SK-N-SH (cell line): Measurements from ENCODE around the gene TGFA. TPM values are rescaled to one million over a fixed set of nuclear protein-coding genes. Genes with fewer than 3 reads are reported as not detected.

Experiments used
- CTCF ChIA-PET: fragments of 300-600, 350-600 bp; formaldehyde crosslinking; extraction: SDS; loops from one replicate; lab custom pipeline; 2021; lab: Yijun Ruan, JAX
- POLR2A ChIA-PET: fragments of 350-600 bp; sonication (Branson Sonifier 250); formaldehyde crosslinking; extraction: SDS; loops from one replicate; lab custom pipeline; 2020; ENCODE audit warnings: antibody characterized with exemption, inconsistent platforms; lab: Yijun Ruan, JAX
- DNase-seq: peaks from one replicate; pipeline ENCODE4 v3.0.0; 2012
- H2AFZ ChIP-seq: fragments of 200-600 bp; sonication (generic); 2 replicates; pipeline ENCODE4 v1.8.1; 2016; ENCODE audit warnings: antibody characterized with exemption, mild to moderate bottlenecking, low read depth
- H3F3A ChIP-seq: fragments of 200-600 bp; sonication (generic); replicated peaks from 2 replicates; pipeline ENCODE3; 2016; ENCODE audit warnings: antibody characterized with exemption, mild to moderate bottlenecking; ENCODE audit not compliant: insufficient read depth
- H3K27ac ChIP-seq, 2 experiments: fragments of 200-500 bp in 1 of 2; fragments of 200-600 bp in 1 of 2; sonication (Bioruptor generic) in 1 of 2; sonication (generic), shearing (Covaris generic) in 1 of 2; 2 replicates each; pipeline versions ENCODE4 v1.5.1 to v1.6.1; 2014 to 2016; ENCODE audit warnings: low read depth in 2 of 2, inconsistent platforms in 1 of 2, low read length in 1 of 2, mild to moderate bottlenecking in 1 of 2, mixed read lengths in 1 of 2
- H3K27me3 ChIP-seq: fragments of 200-600 bp; sonication (generic), shearing (Covaris generic); 2 replicates; pipeline ENCODE4 v1.6.1; 2016; ENCODE audit warnings: mixed run types; ENCODE audit not compliant: insufficient read depth
- H3K36me3 ChIP-seq, 2 experiments: fragments of 200-500 bp in 1 of 2; fragments of 200-600 bp in 1 of 2; sonication (Bioruptor generic) in 1 of 2; sonication (generic) in 1 of 2; replicated peaks in 1 of 2; 2 replicates each; pipeline versions ENCODE3 to v1.5.1; 2014 to 2016; ENCODE audit warnings: low read length in 1 of 2, mild to moderate bottlenecking in 1 of 2; ENCODE audit not compliant: insufficient read depth in 2 of 2, control insufficient read depth in 1 of 2
- H3K4me1 ChIP-seq, 2 experiments: fragments of 200-500 bp in 1 of 2; fragments of 200-600 bp in 1 of 2; sonication (Bioruptor generic) in 1 of 2; sonication (generic), shearing (Covaris generic) in 1 of 2; 2 replicates each; pipeline versions ENCODE4 v1.5.1 to v1.6.1; 2014 to 2016; ENCODE audit warnings: low read depth in 1 of 2, low read length in 1 of 2, mixed run types in 1 of 2; ENCODE audit not compliant: insufficient read depth in 2 of 2, control insufficient read depth in 1 of 2
- H3K4me2 ChIP-seq: fragments of 200-600 bp; sonication (generic), shearing (Covaris generic); 2 replicates; pipeline ENCODE4 v1.6.1; 2017; ENCODE audit warnings: mixed run types
- H3K4me3 ChIP-seq, 2 experiments: fragments of 200-500 bp in 1 of 2; fragments of 200-600 bp in 1 of 2; sonication (Bioruptor generic) in 1 of 2; sonication (generic), shearing (Covaris generic) in 1 of 2; 2 replicates each; pipeline versions ENCODE4 v1.5.1 to v1.8.1; 2014 to 2016; ENCODE audit warnings: low read depth in 2 of 2, inconsistent platforms in 1 of 2, low read length in 1 of 2, mild to moderate bottlenecking in 1 of 2, mixed read lengths in 1 of 2, moderate library complexity in 1 of 2
- H3K79me2 ChIP-seq: fragments of 200-600 bp; sonication (generic); 2 replicates; pipeline ENCODE4 v1.8.1; 2017; ENCODE audit warnings: mild to moderate bottlenecking; ENCODE audit not compliant: insufficient read depth
- H3K9ac ChIP-seq: fragments of 200-600 bp; sonication (generic); 2 replicates; pipeline ENCODE4 v1.6.1; 2017; ENCODE audit warnings: mixed run types
- H3K9me2 ChIP-seq: fragments of 200-600 bp; sonication (generic); 2 replicates; pipeline ENCODE4 v1.6.1; 2017; ENCODE audit warnings: mixed run types
- H3K9me3 ChIP-seq: fragments of 200-600 bp; sonication (generic); 2 replicates; pipeline ENCODE4 v1.6.1; 2017; ENCODE audit warnings: mixed run types, mild to moderate bottlenecking, moderate library complexity
- H4K20me1 ChIP-seq: fragments of 200-600 bp; sonication (generic); 2 replicates; pipeline ENCODE4 v1.6.1; 2017; ENCODE audit warnings: mild to moderate bottlenecking, mixed run types; ENCODE audit not compliant: insufficient read depth
- CHD2 ChIP-seq: fragments of 150-350 bp; IDR thresholded peaks from 2 replicates; pipeline ENCODE4 v1.6.1; 2018; ENCODE audit warnings: low read length; ENCODE audit not compliant: partially characterized antibody
- EZH2phosphoT487 ChIP-seq: fragments of 200-600 bp; sonication (generic); IDR thresholded peaks from 2 replicates; pipeline ENCODE4 v1.6.1; 2017; ENCODE audit warnings: low read depth, mixed run types, mild to moderate bottlenecking, antibody characterized with exemption, moderate library complexity, borderline replicate concordance
- FOSL2 ChIP-seq: IDR thresholded peaks from 2 replicates; pipeline ENCODE4 v1.4.0; 2012; ENCODE audit warnings: low read depth, mild to moderate bottlenecking, moderate library complexity, borderline replicate concordance
- FOXJ3 ChIP-seq: sonication (generic); formaldehyde crosslinking; IDR thresholded peaks from 2 replicates; pipeline ENCODE4 v1.5.1; 2020; ENCODE audit warnings: mild to moderate bottlenecking, missing genetic modification reagents
- GABPA ChIP-seq: IDR thresholded peaks from 2 replicates; pipeline ENCODE4 v1.4.0; 2012; ENCODE audit warnings: low read depth, mild to moderate bottlenecking
- GATA2 ChIP-seq: sonication (generic); formaldehyde crosslinking; IDR thresholded peaks from 2 replicates; pipeline ENCODE4 v1.5.0; 2020; ENCODE audit warnings: mild to moderate bottlenecking, missing genetic modification reagents
- JUND ChIP-seq: IDR thresholded peaks from 2 replicates; pipeline ENCODE4 v1.4.0; 2012
- MEF2A ChIP-seq: IDR thresholded peaks from 2 replicates; pipeline ENCODE4 v1.4.0; 2012; ENCODE audit warnings: low read depth, borderline replicate concordance
- POLR2AphosphoS5 ChIP-seq: IDR thresholded peaks from 2 replicates; pipeline ENCODE4 v1.6.1; 2012; ENCODE audit warnings: low read depth, low read length
- RAD21 ChIP-seq: IDR thresholded peaks from 2 replicates; pipeline ENCODE4 v1.6.1; 2012; ENCODE audit warnings: mild to moderate bottlenecking, low read length
- RCOR1 ChIP-seq: fragments of 150-350 bp; IDR thresholded peaks from 2 replicates; pipeline ENCODE4 v1.6.1; 2017; ENCODE audit warnings: antibody characterized with exemption, low read length
- RXRA ChIP-seq: IDR thresholded peaks from 2 replicates; pipeline ENCODE4 v1.4.0; 2012; ENCODE audit warnings: low read depth, mild to moderate bottlenecking, borderline replicate concordance
- SIN3A ChIP-seq: IDR thresholded peaks from 2 replicates; pipeline ENCODE4 v1.6.1; 2012; ENCODE audit warnings: low read depth, mild to moderate bottlenecking, low read length, moderate library complexity, borderline replicate concordance
- SMC3 ChIP-seq: IDR thresholded peaks from 2 replicates; pipeline ENCODE4 v1.6.1; 2012; ENCODE audit warnings: low read depth, low read length, improper control_type of control experiment
- TAF1 ChIP-seq: IDR thresholded peaks from 2 replicates; pipeline ENCODE4 v1.6.1; 2012; ENCODE audit warnings: low read depth, mild to moderate bottlenecking, low read length, moderate library complexity, borderline replicate concordance
- WGBS: methylation state at CpG from one replicate; pipeline ENCODE4 v1.1.6; 2017; ENCODE audit warnings: low lambda C conversion rate; 5-methylcytosine and 5-hydroxymethylcytosine counted together
- polyA plus RNA-seq, 3 experiments: library from polyadenylated mRNA; depleted of rRNA; stranded (reverse); fragments of >200 nt; gene quantifications; 2 replicates each; pipeline ENCODE4 v1.2.3, GENCODE V29; 2012
- TF ChIP-seq, protein P1 (sequence below): IDR thresholded peaks from 2 replicates; pipeline ENCODE4 v1.4.0; 2012; ENCODE audit warnings: low read depth
- TF ChIP-seq, protein P2 (sequence below): fragments of 150-350 bp; IDR thresholded peaks from 2 replicates; pipeline ENCODE4 v1.6.1; 2016; ENCODE audit warnings: mild to moderate bottlenecking, low read depth, low read length
- TF ChIP-seq, protein P3 (sequence below): fragments of 200-600 bp; sonication (generic); IDR thresholded peaks from 2 replicates; pipeline ENCODE4 v1.6.1; 2017; ENCODE audit warnings: antibody characterized with exemption, mild to moderate bottlenecking, moderate library complexity
- TF ChIP-seq, protein P4 (sequence below): IDR thresholded peaks from 2 replicates; pipeline ENCODE4 v1.6.1; 2012; ENCODE audit warnings: mild to moderate bottlenecking, low read depth, low read length, moderate library complexity

Gene TGFA
- polyA plus RNA-seq, 1 of the 3 experiments (the other 2 are of a cell fraction) = not detected

DNA sequence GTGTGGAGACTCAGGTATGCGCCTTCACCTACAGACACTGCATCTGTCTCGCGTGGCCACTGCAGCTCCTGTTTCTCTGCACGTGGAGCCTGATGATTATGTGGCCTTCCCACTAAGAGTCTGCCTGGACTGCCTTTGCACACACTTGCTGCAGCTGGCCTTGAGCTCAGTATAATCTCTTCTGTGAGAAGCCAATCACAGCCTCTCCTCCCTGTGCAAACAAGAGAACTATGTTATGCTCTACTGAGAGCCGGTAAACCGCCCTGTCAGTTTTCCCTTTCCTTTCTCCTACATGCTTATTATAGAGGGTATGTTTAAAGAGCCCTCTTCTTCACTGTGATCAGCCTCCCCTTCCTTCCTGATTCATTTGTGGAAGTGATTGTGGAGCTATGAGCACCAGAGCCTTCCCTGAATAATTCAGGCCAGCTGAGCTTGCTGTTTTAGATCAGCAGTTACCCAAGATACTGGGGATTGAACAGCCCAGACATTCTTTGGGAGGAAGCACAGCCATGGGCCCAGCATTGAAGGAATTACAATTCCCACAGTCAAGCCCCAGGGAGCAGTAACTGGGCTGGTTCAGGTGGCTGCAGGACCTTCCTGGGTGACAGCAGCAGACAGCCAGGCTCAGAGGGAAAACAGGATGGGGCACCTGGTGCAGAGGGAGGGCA lies 3.7 kb upstream of the TGFA start:
- Histone ChIP-seq H3K27ac (no peak overlapping the region), H3K4me1 (peaks cover 0 to 11% of the 10 kb centered on the region in 2 experiments; a peak in 1 of 4 replicates), H3K9ac (no peak overlapping the region), H3K9me2 (no peaks in the 10 kb centered on the region), H3K4me2 (no peak overlapping the region), H2AFZ (no peak overlapping the region), H3K4me3 (no peak overlapping the region), H3K36me3 (no peaks in the 10 kb centered on the region), H3K9me3 (no peaks in the 10 kb centered on the region), H4K20me1 (no peaks in the 10 kb centered on the region), H3K27me3 (peaks cover 28% of the 10 kb centered on the region), H3F3A (peaks cover 3% of the 10 kb centered on the region), H3K79me2 (no peaks in the 10 kb centered on the region)
- TF ChIP-seq CHD2 = no peak
- no peak for TF ChIP-seq GATA2
- no peak for TF ChIP-seq FOSL2
- no peak for TF ChIP-seq RAD21
- no peak for TF ChIP-seq SIN3A
- DNase-seq = no peak
- POLR2A ChIA-PET = interaction anchor here (0.6 to 0.7 kb wide), 2 partner anchors 56 to 644 kb away, joined by 3 to 4 read pairs; no protein-coding TSS in a partner anchor
- WGBS = 75% methylated on average over 6 of the region's 6 CpGs
- CTCF ChIA-PET = interaction anchor here (0.9 to 2.4 kb wide), 4 partner anchors 60 to 217 kb away, joined by 3 to 14 read pairs (median 6); partner anchors contain the start of gene ADD2

DNA sequence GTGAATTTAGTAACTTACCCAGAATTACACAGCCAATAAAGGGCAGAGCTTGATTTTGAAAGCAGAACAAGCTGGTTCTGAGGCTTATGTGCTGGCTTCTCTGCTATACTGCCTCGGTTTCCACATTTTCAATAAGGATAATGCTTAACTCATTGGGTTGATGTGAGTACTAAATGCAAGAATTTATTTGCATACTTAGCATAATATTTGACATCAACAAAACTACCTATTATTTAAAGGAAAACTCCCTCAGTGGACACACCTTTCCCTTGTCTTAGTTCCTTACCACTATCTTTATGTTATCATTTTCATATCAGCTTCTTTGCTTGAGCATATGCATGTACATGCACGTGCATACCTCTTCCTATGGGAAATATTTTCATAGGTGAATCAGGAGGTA lies 3.0 kb upstream of the TGFA start:
- ChIA-PET POLR2A (interaction anchor here (0.6 kb wide), 1 partner anchor 56 kb away, joined by 4 read pairs; no protein-coding TSS in a partner anchor), CTCF (interaction anchor here (1.3 to 1.8 kb wide), 2 partner anchors 59 to 216 kb away, joined by 4 to 7 read pairs; no protein-coding TSS in a partner anchor)
- no peak overlapping the region for H3K4me2 ChIP-seq
- H3K79me2 ChIP-seq = no peaks in the 10 kb centered on the region
- peaks cover 35% of the 10 kb centered on the region for H3K27me3 ChIP-seq
- H3K27ac ChIP-seq = no peak overlapping the region
- H2AFZ ChIP-seq = no peak overlapping the region
- H4K20me1 ChIP-seq = no peaks in the 10 kb centered on the region
- no peaks in the 10 kb centered on the region for H3K9me2 ChIP-seq
- H3K4me3 ChIP-seq = no peak overlapping the region
- H3K9ac ChIP-seq = no peak overlapping the region
- H3K4me1 ChIP-seq = peaks cover 0 to 11% of the 10 kb centered on the region in 2 experiments; a peak in 1 of 4 replicates
- DNase-seq = no peak
- 11% methylated on average over 2 of the region's 2 CpGs for WGBS
- H3F3A ChIP-seq = peaks cover 7% of the 10 kb centered on the region
- H3K36me3 ChIP-seq = no peaks in the 10 kb centered on the region
- no peaks in the 10 kb centered on the region for H3K9me3 ChIP-seq
- no peak for TF ChIP-seq JUND
- no peak for TF ChIP-seq FOXJ3 (CRISPR knock-in tag)
- no peak for TF ChIP-seq SMC3
- TF ChIP-seq TAF1 = no peak
- TF ChIP-seq POLR2AphosphoS5 = no peak
- no peak for TF ChIP-seq RCOR1
- TF ChIP-seq, protein P1, sequence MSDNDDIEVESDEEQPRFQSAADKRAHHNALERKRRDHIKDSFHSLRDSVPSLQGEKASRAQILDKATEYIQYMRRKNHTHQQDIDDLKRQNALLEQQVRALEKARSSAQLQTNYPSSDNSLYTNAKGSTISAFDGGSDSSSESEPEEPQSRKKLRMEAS = no peak
- TF ChIP-seq RXRA = no peak
- no peak for TF ChIP-seq GABPA
- TF ChIP-seq, protein P2, sequence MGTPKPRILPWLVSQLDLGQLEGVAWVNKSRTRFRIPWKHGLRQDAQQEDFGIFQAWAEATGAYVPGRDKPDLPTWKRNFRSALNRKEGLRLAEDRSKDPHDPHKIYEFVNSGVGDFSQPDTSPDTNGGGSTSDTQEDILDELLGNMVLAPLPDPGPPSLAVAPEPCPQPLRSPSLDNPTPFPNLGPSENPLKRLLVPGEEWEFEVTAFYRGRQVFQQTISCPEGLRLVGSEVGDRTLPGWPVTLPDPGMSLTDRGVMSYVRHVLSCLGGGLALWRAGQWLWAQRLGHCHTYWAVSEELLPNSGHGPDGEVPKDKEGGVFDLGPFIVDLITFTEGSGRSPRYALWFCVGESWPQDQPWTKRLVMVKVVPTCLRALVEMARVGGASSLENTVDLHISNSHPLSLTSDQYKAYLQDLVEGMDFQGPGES = no peak
- TF ChIP-seq, protein P3, sequence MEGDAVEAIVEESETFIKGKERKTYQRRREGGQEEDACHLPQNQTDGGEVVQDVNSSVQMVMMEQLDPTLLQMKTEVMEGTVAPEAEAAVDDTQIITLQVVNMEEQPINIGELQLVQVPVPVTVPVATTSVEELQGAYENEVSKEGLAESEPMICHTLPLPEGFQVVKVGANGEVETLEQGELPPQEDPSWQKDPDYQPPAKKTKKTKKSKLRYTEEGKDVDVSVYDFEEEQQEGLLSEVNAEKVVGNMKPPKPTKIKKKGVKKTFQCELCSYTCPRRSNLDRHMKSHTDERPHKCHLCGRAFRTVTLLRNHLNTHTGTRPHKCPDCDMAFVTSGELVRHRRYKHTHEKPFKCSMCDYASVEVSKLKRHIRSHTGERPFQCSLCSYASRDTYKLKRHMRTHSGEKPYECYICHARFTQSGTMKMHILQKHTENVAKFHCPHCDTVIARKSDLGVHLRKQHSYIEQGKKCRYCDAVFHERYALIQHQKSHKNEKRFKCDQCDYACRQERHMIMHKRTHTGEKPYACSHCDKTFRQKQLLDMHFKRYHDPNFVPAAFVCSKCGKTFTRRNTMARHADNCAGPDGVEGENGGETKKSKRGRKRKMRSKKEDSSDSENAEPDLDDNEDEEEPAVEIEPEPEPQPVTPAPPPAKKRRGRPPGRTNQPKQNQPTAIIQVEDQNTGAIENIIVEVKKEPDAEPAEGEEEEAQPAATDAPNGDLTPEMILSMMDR = no peak
- TF ChIP-seq EZH2phosphoT487 = no peak
- TF ChIP-seq FOSL2 = no peak
- TF ChIP-seq, protein P4, sequence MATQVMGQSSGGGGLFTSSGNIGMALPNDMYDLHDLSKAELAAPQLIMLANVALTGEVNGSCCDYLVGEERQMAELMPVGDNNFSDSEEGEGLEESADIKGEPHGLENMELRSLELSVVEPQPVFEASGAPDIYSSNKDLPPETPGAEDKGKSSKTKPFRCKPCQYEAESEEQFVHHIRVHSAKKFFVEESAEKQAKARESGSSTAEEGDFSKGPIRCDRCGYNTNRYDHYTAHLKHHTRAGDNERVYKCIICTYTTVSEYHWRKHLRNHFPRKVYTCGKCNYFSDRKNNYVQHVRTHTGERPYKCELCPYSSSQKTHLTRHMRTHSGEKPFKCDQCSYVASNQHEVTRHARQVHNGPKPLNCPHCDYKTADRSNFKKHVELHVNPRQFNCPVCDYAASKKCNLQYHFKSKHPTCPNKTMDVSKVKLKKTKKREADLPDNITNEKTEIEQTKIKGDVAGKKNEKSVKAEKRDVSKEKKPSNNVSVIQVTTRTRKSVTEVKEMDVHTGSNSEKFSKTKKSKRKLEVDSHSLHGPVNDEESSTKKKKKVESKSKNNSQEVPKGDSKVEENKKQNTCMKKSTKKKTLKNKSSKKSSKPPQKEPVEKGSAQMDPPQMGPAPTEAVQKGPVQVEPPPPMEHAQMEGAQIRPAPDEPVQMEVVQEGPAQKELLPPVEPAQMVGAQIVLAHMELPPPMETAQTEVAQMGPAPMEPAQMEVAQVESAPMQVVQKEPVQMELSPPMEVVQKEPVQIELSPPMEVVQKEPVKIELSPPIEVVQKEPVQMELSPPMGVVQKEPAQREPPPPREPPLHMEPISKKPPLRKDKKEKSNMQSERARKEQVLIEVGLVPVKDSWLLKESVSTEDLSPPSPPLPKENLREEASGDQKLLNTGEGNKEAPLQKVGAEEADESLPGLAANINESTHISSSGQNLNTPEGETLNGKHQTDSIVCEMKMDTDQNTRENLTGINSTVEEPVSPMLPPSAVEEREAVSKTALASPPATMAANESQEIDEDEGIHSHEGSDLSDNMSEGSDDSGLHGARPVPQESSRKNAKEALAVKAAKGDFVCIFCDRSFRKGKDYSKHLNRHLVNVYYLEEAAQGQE = no peak
- no peak for TF ChIP-seq SIN3A
- no peak for TF ChIP-seq MEF2A
